Measurements from ENCODE around the gene U2AF1. TPM values are rescaled to one million over a fixed set of nuclear protein-coding genes. Genes with fewer than 3 reads are reported as not detected.
"Not testable (repeated sequence)": the region's sequence is repeated elsewhere in the genome, so short reads cannot be mapped to it uniquely, and the experiment has no call there.

Gene U2AF1
- polyA plus RNA-seq, 1 donor (not counting 4 experiments of a cell fraction or from before 2014, with no cell fraction given) = 22.8 TPM

GRCh38 chr21:43075170-43076022, 32.0 kb downstream of the U2AF1 start, which contains the start of gene CBS:
Gene CBS (minus strand): TSS chr21:43075835. CDS start chr21:43072193, 3,642 bp downstream.
- H3K79me2 ChIP-seq (ENCODE audit: control insufficient read depth, insufficient read depth, low read length); H3K9me1 ChIP-seq (ENCODE audit: control insufficient read depth, extremely low read depth, insufficient read depth, low read length); H3K9ac ChIP-seq (ENCODE audit: control insufficient read depth, extremely low read depth, insufficient read depth, low read length); H3K36me3 ChIP-seq (ENCODE audit: control insufficient read depth in 2 of 2, extremely low read depth in 1 of 2, insufficient read depth in 2 of 2, low read length in 2 of 2); H3K27me3 ChIP-seq (ENCODE audit: control insufficient read depth, extremely low read depth, insufficient read depth, low read length); H2AFZ ChIP-seq (ENCODE audit: control insufficient read depth, low read length); H4K20me1 ChIP-seq (ENCODE audit: control insufficient read depth, extremely low read depth, insufficient read depth, low read length); FAIRE-seq; H3K4me1 ChIP-seq (ENCODE audit: control insufficient read depth, extremely low read depth, insufficient read depth, low read length); H3K4me3 ChIP-seq (ENCODE audit: control insufficient read depth in 2 of 3, extremely low read depth in 1 of 3, insufficient read depth in 2 of 3, low read depth in 1 of 3, low read length in 3 of 3); H3K4me2 ChIP-seq (ENCODE audit: control insufficient read depth, extremely low read depth, insufficient read depth, low read depth, low read length); dilution Hi-C loops (cut with MboI; ENCODE audit: extremely low pct_ligation_motif_present, low sequenced_read_pairs); DNase-seq (ENCODE audit: low read depth, low spot score); H3K9me3 ChIP-seq (ENCODE audit: control insufficient read depth, low read depth, low read length); H3K27ac ChIP-seq (ENCODE audit: control insufficient read depth, insufficient read depth, low read length): not testable (repeated sequence)

GRCh38 chr21:43074401-43075169, 32.8 kb downstream of the U2AF1 start:
- H3K4me3 ChIP-seq (ENCODE audit: control insufficient read depth in 2 of 3, extremely low read depth in 1 of 3, insufficient read depth in 2 of 3, low read depth in 1 of 3, low read length in 3 of 3); DNase-seq (ENCODE audit: low read depth, low spot score); H3K4me2 ChIP-seq (ENCODE audit: control insufficient read depth, extremely low read depth, insufficient read depth, low read depth, low read length); H3K4me1 ChIP-seq (ENCODE audit: control insufficient read depth, extremely low read depth, insufficient read depth, low read length); H3K27me3 ChIP-seq (ENCODE audit: control insufficient read depth, extremely low read depth, insufficient read depth, low read length); H4K20me1 ChIP-seq (ENCODE audit: control insufficient read depth, extremely low read depth, insufficient read depth, low read length); FAIRE-seq; dilution Hi-C loops (cut with MboI; ENCODE audit: extremely low pct_ligation_motif_present, low sequenced_read_pairs); H3K9me3 ChIP-seq (ENCODE audit: control insufficient read depth, low read depth, low read length); H3K79me2 ChIP-seq (ENCODE audit: control insufficient read depth, insufficient read depth, low read length); H3K9me1 ChIP-seq (ENCODE audit: control insufficient read depth, extremely low read depth, insufficient read depth, low read length); H3K27ac ChIP-seq (ENCODE audit: control insufficient read depth, insufficient read depth, low read length); H3K9ac ChIP-seq (ENCODE audit: control insufficient read depth, extremely low read depth, insufficient read depth, low read length); H2AFZ ChIP-seq (ENCODE audit: control insufficient read depth, low read length); H3K36me3 ChIP-seq (ENCODE audit: control insufficient read depth in 2 of 2, extremely low read depth in 1 of 2, insufficient read depth in 2 of 2, low read length in 2 of 2): not testable (repeated sequence)

DNA sequence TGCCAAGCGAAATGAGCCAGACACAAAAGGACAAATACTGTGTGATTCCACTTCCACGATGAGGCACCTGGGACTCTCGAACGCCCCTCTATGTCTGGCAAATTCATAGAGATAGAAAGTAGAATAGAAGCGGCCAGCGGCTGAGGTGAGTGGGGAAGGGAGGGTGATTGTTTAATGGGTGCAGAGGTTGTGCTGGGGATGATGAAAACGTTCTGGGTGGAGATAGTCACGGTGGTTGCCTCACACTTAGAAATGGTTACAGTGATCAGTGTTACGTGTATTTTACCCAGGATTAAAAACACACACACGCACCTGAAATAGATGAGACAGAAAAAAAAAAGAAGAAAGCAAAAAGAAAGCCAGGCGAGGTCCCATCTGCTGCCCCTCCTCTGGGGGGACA, 34.6 kb downstream of the U2AF1 start:
- H3K4me2 ChIP-seq (ENCODE audit: control insufficient read depth, extremely low read depth, insufficient read depth, low read depth, low read length); H3K9me1 ChIP-seq (ENCODE audit: control insufficient read depth, extremely low read depth, insufficient read depth, low read length); H3K36me3 ChIP-seq (ENCODE audit: control insufficient read depth in 2 of 2, extremely low read depth in 1 of 2, insufficient read depth in 2 of 2, low read length in 2 of 2); DNase-seq (ENCODE audit: low read depth, low spot score); FAIRE-seq; H3K27me3 ChIP-seq (ENCODE audit: control insufficient read depth, extremely low read depth, insufficient read depth, low read length); H3K4me1 ChIP-seq (ENCODE audit: control insufficient read depth, extremely low read depth, insufficient read depth, low read length); H3K79me2 ChIP-seq (ENCODE audit: control insufficient read depth, insufficient read depth, low read length); H4K20me1 ChIP-seq (ENCODE audit: control insufficient read depth, extremely low read depth, insufficient read depth, low read length); H3K9me3 ChIP-seq (ENCODE audit: control insufficient read depth, low read depth, low read length); H3K27ac ChIP-seq (ENCODE audit: control insufficient read depth, insufficient read depth, low read length); H3K9ac ChIP-seq (ENCODE audit: control insufficient read depth, extremely low read depth, insufficient read depth, low read length); H3K4me3 ChIP-seq (ENCODE audit: control insufficient read depth in 2 of 3, extremely low read depth in 1 of 3, insufficient read depth in 2 of 3, low read depth in 1 of 3, low read length in 3 of 3); H2AFZ ChIP-seq (ENCODE audit: control insufficient read depth, low read length); dilution Hi-C loops (cut with MboI; ENCODE audit: extremely low pct_ligation_motif_present, low sequenced_read_pairs): not testable (repeated sequence)

DNA sequence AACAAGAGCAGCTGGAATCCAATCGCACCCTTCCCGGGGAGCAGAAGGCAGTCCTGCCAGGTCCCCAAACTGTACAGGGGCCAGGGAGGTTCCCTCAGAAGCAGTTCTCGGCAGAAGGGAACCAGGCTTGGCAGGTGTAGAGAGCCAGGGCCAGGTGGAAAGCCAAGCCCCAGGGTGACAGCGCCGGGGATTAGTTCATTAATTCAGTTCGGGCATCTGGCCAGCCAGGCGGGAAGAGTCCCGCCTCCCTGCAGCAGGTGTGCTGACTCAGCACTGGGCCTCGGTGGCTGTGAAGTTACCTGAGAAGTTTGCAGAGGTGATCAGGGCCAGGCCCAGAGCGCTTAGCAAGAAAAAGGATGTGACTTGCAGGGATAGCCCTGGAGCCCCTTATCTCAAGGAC, 37.7 kb downstream of the U2AF1 start:
- FAIRE-seq; dilution Hi-C loops (cut with MboI; ENCODE audit: extremely low pct_ligation_motif_present, low sequenced_read_pairs): not testable (repeated sequence)

More for the DNA sequence above, 37.7 kb downstream of the U2AF1 start:
- not testable (repeated sequence) for H4K20me1 ChIP-seq (ENCODE audit: control insufficient read depth, extremely low read depth, insufficient read depth, low read length); H3K9ac ChIP-seq (ENCODE audit: control insufficient read depth, extremely low read depth, insufficient read depth, low read length); H3K9me1 ChIP-seq (ENCODE audit: control insufficient read depth, extremely low read depth, insufficient read depth, low read length); H3K27ac ChIP-seq (ENCODE audit: control insufficient read depth, insufficient read depth, low read length); H3K79me2 ChIP-seq (ENCODE audit: control insufficient read depth, insufficient read depth, low read length); H3K27me3 ChIP-seq (ENCODE audit: control insufficient read depth, extremely low read depth, insufficient read depth, low read length); H3K4me2 ChIP-seq (ENCODE audit: control insufficient read depth, extremely low read depth, insufficient read depth, low read depth, low read length); H3K4me1 ChIP-seq (ENCODE audit: control insufficient read depth, extremely low read depth, insufficient read depth, low read length); H3K4me3 ChIP-seq (ENCODE audit: control insufficient read depth in 2 of 3, extremely low read depth in 1 of 3, insufficient read depth in 2 of 3, low read depth in 1 of 3, low read length in 3 of 3); H2AFZ ChIP-seq (ENCODE audit: control insufficient read depth, low read length); H3K9me3 ChIP-seq (ENCODE audit: control insufficient read depth, low read depth, low read length); H3K36me3 ChIP-seq (ENCODE audit: control insufficient read depth in 2 of 2, extremely low read depth in 1 of 2, insufficient read depth in 2 of 2, low read length in 2 of 2); DNase-seq (ENCODE audit: low read depth, low spot score)

All from keratinocyte (primary cell).